Stimulated activated CD8-positive, alpha-beta memory T cell treated with anti-CD3 and anti-CD28 coated beads, Interleukin-7, amount 100 ng/mL, for 4 hours (primary cell): ENCODE results near the gene ZNRF4.

Source experiments
- DNase-seq, 2 donors: peaks; one replicate each; pipeline ENCODE4 v3.0.0-alpha.2; 2020; ENCODE audit warnings: low read depth in 2 of 2

The ZNRF4 gene

GRCh38 chr19:5440299-5440698 lies 14.9 kb upstream of the ZNRF4 start:
- DNase-seq: no peak

GRCh38 chr19:5443723-5444122 lies 11.5 kb upstream of the ZNRF4 start:
- no peak for DNase-seq

- no peak for DNase-seq
Observed at GRCh38 chr19:5444431-5444830, 10.8 kb upstream of the ZNRF4 start.

GRCh38 chr19:5445071-5445470 lies 10.1 kb upstream of the ZNRF4 start:
- DNase-seq: no peak

- DNase-seq: no peak
Observed at GRCh38 chr19:5445561-5446055, 9.6 kb upstream of the ZNRF4 start.

GRCh38 chr19:5447700-5448311 lies 7.4 kb upstream of the ZNRF4 start:
- no peak for DNase-seq

GRCh38 chr19:5448374-5448773 lies 6.8 kb upstream of the ZNRF4 start:
- DNase-seq: no peak

- no peak for DNase-seq
Observed at GRCh38 chr19:5450482-5451126, 4.6 kb upstream of the ZNRF4 start.

- no peak for DNase-seq
Observed at GRCh38 chr19:5451494-5451893, 3.7 kb upstream of the ZNRF4 start.

GRCh38 chr19:5452594-5453565 lies 2.3 kb upstream of the ZNRF4 start:
- no peak for DNase-seq

GRCh38 chr19:5454743-5455142 lies 474 bp upstream of the ZNRF4 start:
- DNase-seq: no peak

- no peak for DNase-seq
Observed at GRCh38 chr19:5456130-5456840, 1.1 kb downstream of the ZNRF4 start.

GRCh38 chr19:5456841-5457200 lies 1.6 kb downstream of the ZNRF4 start:
- no peak for DNase-seq

- DNase-seq: no peak
Observed at GRCh38 chr19:5457709-5458108, 2.5 kb downstream of the ZNRF4 start.

- DNase-seq: no peak
Observed at GRCh38 chr19:5458420-5458819, 3.2 kb downstream of the ZNRF4 start.

- no peak for DNase-seq
Observed at GRCh38 chr19:5459360-5459759, 4.1 kb downstream of the ZNRF4 start.

GRCh38 chr19:5460748-5461147 lies 5.5 kb downstream of the ZNRF4 start:
- DNase-seq: no peak

- no peak for DNase-seq
Observed at GRCh38 chr19:5463959-5464358, 8.7 kb downstream of the ZNRF4 start.

- DNase-seq: no peak
Observed at GRCh38 chr19:5466072-5466471, 10.9 kb downstream of the ZNRF4 start.

GRCh38 chr19:5466814-5467291 lies 11.6 kb downstream of the ZNRF4 start:
- no peak for DNase-seq

GRCh38 chr19:5470264-5470671 lies 15.1 kb downstream of the ZNRF4 start:
- DNase-seq: no peak

GRCh38 chr19:5472286-5472685 lies 17.1 kb downstream of the ZNRF4 start:
- DNase-seq: no peak
